Small intestine (tissue), 7 donors: ENCODE results near the gene ANP32E. TPM values are rescaled to one million over a fixed set of nuclear protein-coding genes. Genes with fewer than 3 reads are reported as not detected.
"Not testable (repeated sequence)": the region's sequence is repeated elsewhere in the genome, so short reads cannot be mapped to it uniquely, and the experiment has no call there.

Experiments
- DNase-seq, 2 donors: peaks; one replicate each; pipeline versions ENCODE4 v3.0.0 to v3.0.0-alpha.2; 2013
- FAIRE-seq: peaks from 2 replicates; lab custom pipeline; 2012; peaks lifted over from hg19 to GRCh38; lab: Jason Lieb, UNC
- H3K27ac ChIP-seq, 3 donors: one replicate each; pipeline ENCODE4 v1.5.1; 2013; ENCODE audit warnings: low read length in 2 of 3, mild to moderate bottlenecking in 2 of 3, control low read depth in 1 of 3, inconsistent platforms in 1 of 3, low read depth in 1 of 3, moderate library complexity in 1 of 3
- H3K27me3 ChIP-seq, 3 donors: one replicate each; pipeline ENCODE4 v1.6.1; 2013; ENCODE audit warnings: low read length in 3 of 3, inconsistent platforms in 1 of 3; ENCODE audit not compliant: control insufficient read depth in 3 of 3, insufficient read depth in 3 of 3
- H3K36me3 ChIP-seq, 3 donors: one replicate each; pipeline ENCODE4 v1.6.1; 2013; ENCODE audit warnings: low read length in 3 of 3, inconsistent platforms in 1 of 3, low read depth in 1 of 3, mild to moderate bottlenecking in 1 of 3, moderate library complexity in 1 of 3; ENCODE audit not compliant: control insufficient read depth in 3 of 3, insufficient read depth in 2 of 3
- H3K4me1 ChIP-seq, 3 donors: one replicate each; pipeline ENCODE4 v1.6.1; 2013; ENCODE audit warnings: low read length in 2 of 3, inconsistent platforms in 1 of 3, low read depth in 1 of 3, mild to moderate bottlenecking in 1 of 3, moderate library complexity in 1 of 3; ENCODE audit not compliant: control insufficient read depth in 3 of 3, insufficient read depth in 2 of 3
- H3K4me3 ChIP-seq, 3 donors: one replicate each; pipeline ENCODE4 v1.5.1; 2013; ENCODE audit warnings: low read length in 3 of 3, control low read depth in 1 of 3, inconsistent platforms in 1 of 3, low read depth in 1 of 3, mild to moderate bottlenecking in 1 of 3, moderate library complexity in 1 of 3
- H3K9me3 ChIP-seq, 2 donors: one replicate each; pipeline ENCODE4 v1.6.1; 2013; ENCODE audit warnings: low read depth in 1 of 2, low read length in 1 of 2; ENCODE audit not compliant: control insufficient read depth in 2 of 2, insufficient read depth in 1 of 2
- WGBS, 3 donors: extraction: QIAGEN DNeasy Blood & Tissue Kit; methylation state at CpG; one replicate each; pipeline ENCODE4 v1.1.7; 2013; 5-methylcytosine and 5-hydroxymethylcytosine counted together
- polyA plus RNA-seq, 4 donors: library from polyadenylated mRNA; stranded (reverse) in 3 of 4; unstranded in 1 of 4; fragments of 200-250 nt in 3 of 4; fragments of 120-200 nt in 1 of 4; gene quantifications; one replicate each; pipeline versions ENCODE4 v1.2.1 to v1.2.3, GENCODE V29; 2013
- donor health status: healthy with polysubstance abuse.
- donor health status: control.
- donor health status: control.
- donor health status: Bipolar disorder and iron deficiency.
- donor health status: healthy.

Gene ANP32E
- polyA plus RNA-seq, 4 donors = 13.2 to 46.7 (median 30.6) TPM

GRCh38 chr1:150215855-150216254 is 20.1 kb downstream of the ANP32E start:
- H3K9me3 ChIP-seq, H3K4me1 ChIP-seq, H3K36me3 ChIP-seq, H3K27ac ChIP-seq, H3K4me3 ChIP-seq, H3K27me3 ChIP-seq, DNase-seq, FAIRE-seq: not testable (repeated sequence)
- WGBS, 3 donors = 94 to 97% (median 94%) methylated on average over 6 of the region's 6 CpGs

GRCh38 chr1:150214099-150214756 is 21.7 kb downstream of the ANP32E start:
- not testable (repeated sequence) for H3K9me3 ChIP-seq, H3K4me1 ChIP-seq, H3K36me3 ChIP-seq, H3K27me3 ChIP-seq, FAIRE-seq, DNase-seq
- peak overlapping the region; percentile 42 to 86 (median 78) for H3K27ac ChIP-seq
- 73 to 83% (median 78%) methylated on average over 10 to 18 of the region's 18 CpGs for WGBS, 3 donors
- peak overlapping the region in 2 of 3 donors; percentile 40 to 51 for H3K4me3 ChIP-seq

GRCh38 chr1:150213170-150214098 is 22.5 kb downstream of the ANP32E start:
- Histone ChIP-seq H3K27ac (peak overlapping the region; percentile 42 to 86 (median 78)), H3K27me3 (no peaks in the 10 kb centered on the region)
- WGBS, 3 donors = 17 to 18% (median 17%) methylated on average over 38 of the region's 38 CpGs

GRCh38 chr1:150212070-150212469 is 23.8 kb downstream of the ANP32E start:
- Histone ChIP-seq H3K4me1 (peaks cover 0 to 8% (median 0%) of the 10 kb centered on the region in 3 donors), H3K27ac (no peak overlapping the region), H3K9me3 (no peaks in the 10 kb centered on the region), H3K36me3 (no peaks in the 10 kb centered on the region), H3K27me3 (no peaks in the 10 kb centered on the region), H3K4me3 (no peak overlapping the region)
- 97 to 98% (median 98%) methylated on average over 9 of the region's 9 CpGs for WGBS, 3 donors
- FAIRE-seq = no peak
- no peak for DNase-seq

More at GRCh38 chr1:150213170-150214098, 22.5 kb downstream of the ANP32E start:
- H3K4me3 ChIP-seq = peak overlapping the region in 2 of 3 donors; percentile 40 to 51
- FAIRE-seq = no peak
- peaks cover 0 to 8% (median 0%) of the 10 kb centered on the region in 3 donors for H3K4me1 ChIP-seq
- H3K36me3 ChIP-seq = no peaks in the 10 kb centered on the region
- H3K9me3 ChIP-seq = no peaks in the 10 kb centered on the region
- peak; percentile 95 for DNase-seq

- no peaks in the 10 kb centered on the region for H3K36me3 ChIP-seq
- 95 to 96% (median 96%) methylated on average over 4 of the region's 4 CpGs for WGBS, 3 donors
- no peak overlapping the region for H3K4me3 ChIP-seq
- DNase-seq (no peak), FAIRE-seq (no peak)
- H3K27ac ChIP-seq = no peak overlapping the region
- peaks cover 0 to 8% (median 3%) of the 10 kb centered on the region in 3 donors for H3K4me1 ChIP-seq
- no peaks in the 10 kb centered on the region for H3K27me3 ChIP-seq
- no peaks in the 10 kb centered on the region for H3K9me3 ChIP-seq
Observed at GRCh38 chr1:150210706-150211105, 25.2 kb downstream of the ANP32E start.

GRCh38 chr1:150210091-150210490 is 25.8 kb downstream of the ANP32E start:
- 92 to 95% (median 93%) methylated on average over 4 of the region's 4 CpGs for WGBS, 3 donors
- Histone ChIP-seq H3K27me3 (no peaks in the 10 kb centered on the region), H3K27ac (no peak overlapping the region), H3K9me3 (no peaks in the 10 kb centered on the region), H3K36me3 (no peaks in the 10 kb centered on the region), H3K4me3 (no peak overlapping the region), H3K4me1 (peaks cover 0 to 8% (median 3%) of the 10 kb centered on the region in 3 donors)
- FAIRE-seq (no peak), DNase-seq (no peak)

- FAIRE-seq = not testable (repeated sequence)
- 89 to 92% (median 91%) methylated on average over 6 of the region's 6 CpGs for WGBS, 3 donors
Observed at GRCh38 chr1:150208460-150208859, 27.5 kb downstream of the ANP32E start.

GRCh38 chr1:150207281-150207971 is 28.5 kb downstream of the ANP32E start:
- WGBS, 3 donors = 33 to 67% (median 38%) methylated on average over 7 of the region's 7 CpGs
- FAIRE-seq = no peak
- Histone ChIP-seq H3K4me1 (peaks cover 0 to 3% (median 0%) of the 10 kb centered on the region in 3 donors), H3K27me3 (no peaks in the 10 kb centered on the region), H3K4me3 (no peak overlapping the region), H3K27ac (peak overlapping the region in 1 of 3 donors; percentile 26), H3K36me3 (no peaks in the 10 kb centered on the region), H3K9me3 (no peaks in the 10 kb centered on the region)
- DNase-seq = peak; percentile 68 to 69

More at GRCh38 chr1:150208460-150208859, 27.5 kb downstream of the ANP32E start:
- H3K27ac ChIP-seq, H3K4me1 ChIP-seq, H3K9me3 ChIP-seq, H3K36me3 ChIP-seq, DNase-seq, H3K4me3 ChIP-seq, H3K27me3 ChIP-seq: not testable (repeated sequence)
